H9 (cell line): ENCODE measurements around the gene STARD3NL. TPM values are rescaled to one million over a fixed set of nuclear protein-coding genes. Genes with fewer than 3 reads are reported as not detected.

Experiments used
- DNase-seq: peaks from one replicate; pipeline ENCODE4 v3.0.0-alpha.2; 2017
- H2AFZ ChIP-seq: one replicate; pipeline ENCODE4 v1.6.1; 2013; ENCODE audit warnings: mild to moderate bottlenecking, low read length, control low read depth, moderate library complexity
- H2AK5ac ChIP-seq: 2 replicates; pipeline ENCODE4 v1.6.1; 2013; ENCODE audit warnings: low read length, control low read depth, mixed read lengths; ENCODE audit not compliant: insufficient read length
- H2BK120ac ChIP-seq: one replicate; pipeline ENCODE4 v1.6.1; 2013; ENCODE audit warnings: low read depth, mild to moderate bottlenecking, low read length, control low read depth, inconsistent platforms; ENCODE audit not compliant: poor library complexity, severe bottlenecking
- H2BK12ac ChIP-seq: 2 replicates; pipeline ENCODE4 v1.6.1; 2013; ENCODE audit warnings: low read length, control low read depth, mixed read lengths, low read depth; ENCODE audit not compliant: insufficient read length
- H2BK15ac ChIP-seq: 2 replicates; pipeline ENCODE4 v1.6.1; 2013; ENCODE audit warnings: low read depth, low read length, control low read depth
- H2BK20ac ChIP-seq: one replicate; pipeline ENCODE4 v1.6.1; 2013; ENCODE audit warnings: low read depth, mild to moderate bottlenecking, low read length, control low read depth, inconsistent platforms; ENCODE audit not compliant: poor library complexity, severe bottlenecking
- H2BK5ac ChIP-seq: 2 replicates; pipeline ENCODE4 v1.6.1; 2013; ENCODE audit warnings: low read length, control low read depth, mixed read lengths; ENCODE audit not compliant: insufficient read length
- H3K14ac ChIP-seq: 2 replicates; pipeline ENCODE4 v1.6.1; 2013; ENCODE audit warnings: low read length, control low read depth; ENCODE audit not compliant: insufficient read depth
- H3K18ac ChIP-seq: 2 replicates; pipeline ENCODE4 v1.6.1; 2013; ENCODE audit warnings: low read depth, mild to moderate bottlenecking, mixed read lengths, low read length, control low read depth; ENCODE audit not compliant: insufficient read length
- H3K23ac ChIP-seq: 2 replicates; pipeline ENCODE4 v1.6.1; 2013; ENCODE audit warnings: low read length, control low read depth, mixed read lengths, low read depth; ENCODE audit not compliant: insufficient read length
- H3K23me2 ChIP-seq: 2 replicates; pipeline ENCODE4 v1.6.1; 2013; ENCODE audit warnings: low read depth, mild to moderate bottlenecking, mixed read lengths, low read length, control low read depth; ENCODE audit not compliant: insufficient read length, poor library complexity, severe bottlenecking
- H3K27ac ChIP-seq: 2 replicates; pipeline ENCODE4 v1.5.1; 2013; ENCODE audit warnings: low read length, control low read depth, mixed read lengths, low read depth; ENCODE audit not compliant: insufficient read length
- H3K27me3 ChIP-seq: 2 replicates; pipeline ENCODE4 v1.6.1; 2013; ENCODE audit warnings: low read length, control low read depth, inconsistent platforms; ENCODE audit not compliant: insufficient read depth
- H3K4ac ChIP-seq: 2 replicates; pipeline ENCODE4 v1.6.1; 2013; ENCODE audit warnings: low read depth, mild to moderate bottlenecking, control low read depth, inconsistent platforms, low read length, moderate library complexity
- H3K4me1 ChIP-seq: 2 replicates; pipeline ENCODE4 v1.6.1; 2013; ENCODE audit warnings: low read length, control low read depth, inconsistent platforms; ENCODE audit not compliant: insufficient read depth
- H3K4me2 ChIP-seq: 2 replicates; pipeline ENCODE4 v1.6.1; 2013; ENCODE audit warnings: low read length, control low read depth, mixed read lengths; ENCODE audit not compliant: insufficient read length, insufficient read depth
- H3K56ac ChIP-seq: 2 replicates; pipeline ENCODE4 v1.6.1; 2013; ENCODE audit warnings: low read depth, mild to moderate bottlenecking, mixed read lengths, low read length, control low read depth; ENCODE audit not compliant: insufficient read length
- H3K79me1 ChIP-seq: 2 replicates; pipeline ENCODE4 v1.6.1; 2013; ENCODE audit warnings: low read depth, mild to moderate bottlenecking, moderate library complexity, low read length, control low read depth, inconsistent platforms; ENCODE audit not compliant: insufficient read depth, poor library complexity, severe bottlenecking
- H3K79me2 ChIP-seq: 2 replicates; pipeline ENCODE4 v1.6.1; 2013; ENCODE audit warnings: low read length, control low read depth, inconsistent platforms; ENCODE audit not compliant: insufficient read depth
- H3K9ac ChIP-seq: 2 replicates; pipeline ENCODE4 v1.6.1; 2013; ENCODE audit warnings: low read length, control low read depth, mixed read lengths; ENCODE audit not compliant: insufficient read length; ENCODE audit errors: extremely low read depth
- H3K9me3 ChIP-seq: one replicate; pipeline ENCODE4 v1.6.1; 2013; ENCODE audit warnings: low read depth, low read length, inconsistent platforms; ENCODE audit not compliant: control insufficient read depth
- H3T11ph ChIP-seq: one replicate; pipeline ENCODE4 v1.6.1; 2013; ENCODE audit warnings: mild to moderate bottlenecking, low read length, control low read depth, inconsistent platforms
- H4K20me1 ChIP-seq: one replicate; pipeline ENCODE4 v1.6.1; 2013; ENCODE audit not compliant: control insufficient read depth, insufficient read length, insufficient read depth
- H4K5ac ChIP-seq: 2 replicates; pipeline ENCODE4 v1.6.1; 2013; ENCODE audit warnings: low read depth, mild to moderate bottlenecking, mixed read lengths, low read length, control low read depth; ENCODE audit not compliant: insufficient read length
- H4K8ac ChIP-seq: replicated peaks from 2 replicates; pipeline ENCODE4 v1.6.1; 2013; ENCODE audit warnings: low read length, control low read depth, mixed read lengths, low read depth; ENCODE audit not compliant: insufficient read length
- H4K91ac ChIP-seq: 2 replicates; pipeline ENCODE4 v1.6.1; 2013; ENCODE audit warnings: low read depth, mild to moderate bottlenecking, moderate library complexity, mixed read lengths, low read length, control low read depth; ENCODE audit not compliant: insufficient read length
- H3K27ac Mint-ChIP-seq, 3 experiments: 2 replicates in 2 of 3; 3 replicates in 1 of 3; pipeline ENCODE4 v1.8.0; 2020 to 2021; ENCODE audit warnings: mixed read lengths in 3 of 3, mild to moderate bottlenecking in 1 of 3, moderate library complexity in 1 of 3
- H3K27me3 Mint-ChIP-seq: 2 replicates; pipeline ENCODE4 v1.8.0; 2021; ENCODE audit warnings: low read depth, mild to moderate bottlenecking, moderate library complexity, mixed read lengths
- H3K36me3 Mint-ChIP-seq, 3 experiments: 2 replicates in 2 of 3; 3 replicates in 1 of 3; pipeline ENCODE4 v1.8.0; 2020 to 2021; ENCODE audit warnings: low read depth in 3 of 3, mixed read lengths in 3 of 3; ENCODE audit not compliant: insufficient read depth in 1 of 3
- H3K4me1 Mint-ChIP-seq, 2 experiments: 2 replicates each; pipeline ENCODE4 v1.8.0; 2020; ENCODE audit warnings: mixed read lengths in 2 of 2
- H3K4me3 Mint-ChIP-seq, 2 experiments: 2 replicates in 1 of 2; 3 replicates in 1 of 2; pipeline ENCODE4 v1.8.0; 2020 to 2021; ENCODE audit warnings: mild to moderate bottlenecking in 2 of 2, mixed read lengths in 2 of 2, moderate library complexity in 1 of 2
- H3K9me3 Mint-ChIP-seq, 2 experiments: 2 replicates in 1 of 2; 3 replicates in 1 of 2; pipeline ENCODE4 v1.8.0; 2020; ENCODE audit warnings: mild to moderate bottlenecking in 2 of 2, mixed read lengths in 2 of 2, moderate library complexity in 1 of 2
- CTCF ChIP-seq: fragments of 200-600 bp; sonication (generic); conservative IDR thresholded peaks from 3 replicates; pipeline ENCODE4 v1.8.0; 2021; ENCODE audit warnings: antibody characterized with exemption, mild to moderate bottlenecking
- WGBS: extraction: QIAGEN DNeasy Blood & Tissue Kit; methylation state at CpG from one replicate; pipeline ENCODE4 v1.1.7; 2013; ENCODE audit warnings: missing lambda C conversion rate, low lambda C conversion rate, mixed read lengths; ENCODE audit not compliant: insufficient read length; ENCODE audit errors: extremely low coverage; 5-methylcytosine and 5-hydroxymethylcytosine counted together
- total RNA-seq: library from RNA; stranded (reverse); gene quantifications from 2 replicates; pipeline ENCODE4 v1.2.1, GENCODE V29; 2021

Gene STARD3NL
- total RNA-seq, 1 experiment from 2014 or later, result 36.5 TPM

- no peak overlapping the region for H3K4me2 ChIP-seq
- H3K27me3 Mint-ChIP-seq, result no peaks in the 10 kb centered on the region
- no peak for TF ChIP-seq CTCF
- DNase-seq, result no peak
- H3K36me3 Mint-ChIP-seq, result peaks cover 7 to 24% (median 20%) of the 10 kb centered on the region in 3 experiments; a peak in 6 of 7 replicates
- H3T11ph ChIP-seq, result no peak overlapping the region
- no peak overlapping the region for H3K14ac ChIP-seq
- no peaks in the 10 kb centered on the region for H4K20me1 ChIP-seq
- H2BK15ac ChIP-seq, result no peak overlapping the region
- no peak overlapping the region for H2BK12ac ChIP-seq
- H4K5ac ChIP-seq, result no peak overlapping the region
- H3K9me3 ChIP-seq, result no peaks in the 10 kb centered on the region
- H3K27ac Mint-ChIP-seq, result no peak overlapping the region; a peak in 1 of 7 replicates
- H3K23me2 ChIP-seq, result no peaks in the 10 kb centered on the region
- no peak overlapping the region for H4K91ac ChIP-seq
- peaks cover 27 to 28% of the 10 kb centered on the region in 2 experiments for H3K4me1 Mint-ChIP-seq
- H3K27ac ChIP-seq, result no peak overlapping the region
- H2BK120ac ChIP-seq, result no peak overlapping the region
- no peaks in the 10 kb centered on the region for H3K27me3 ChIP-seq
- no peak overlapping the region for H3K9ac ChIP-seq
- H4K8ac ChIP-seq, result no peak overlapping the region
- H3K4me3 Mint-ChIP-seq, result no peak overlapping the region
- H3K79me2 ChIP-seq, result no peaks in the 10 kb centered on the region
- no peak overlapping the region for H2AFZ ChIP-seq
- H2BK5ac ChIP-seq, result no peak overlapping the region
- peaks cover 2% of the 10 kb centered on the region; the same call in 1 of the 2 replicates for H3K4me1 ChIP-seq
- H3K23ac ChIP-seq, result no peak overlapping the region
- no peak overlapping the region for H2BK20ac ChIP-seq
- no peak overlapping the region for H3K4ac ChIP-seq
- H3K79me1 ChIP-seq, result no peaks in the 10 kb centered on the region
- no peaks in the 10 kb centered on the region for H3K9me3 Mint-ChIP-seq
- no peak overlapping the region for H3K18ac ChIP-seq
- no CpG with 5 or more reads among the region's 1 CpG for WGBS
- H3K56ac ChIP-seq, result no peak overlapping the region
- no peak overlapping the region for H2AK5ac ChIP-seq
Measured at GRCh38 chr7:38215115-38215514, 37.1 kb downstream of the STARD3NL start.
